GM12878 (cell line): ENCODE measurements around the gene ACTMAP. TPM values are rescaled to one million over a fixed set of nuclear protein-coding genes. Genes with fewer than 3 reads are reported as not detected.

Experiments
- ATAC-seq: fragments of 200-7000 bp; cut with Tn5 transposase; 3 replicates; pipeline ENCODE4 v1.9.1; 2020; ENCODE audit warnings: mild to moderate bottlenecking, moderate library complexity
- BruUV-seq: library from RNA; stranded (reverse); fragments of 400-500 nt; replicated peaks from 2 replicates; lab custom pipeline; 2021; lab: Mats Ljungman, UMichigan
- CTCF ChIA-PET: fragments of 300-600 bp; sonication (Branson Sonifier 250); formaldehyde crosslinking; extraction: SDS; loops from one replicate; lab custom pipeline; 2021; ENCODE audit warnings: inconsistent platforms; lab: Yijun Ruan, JAX
- POLR2A ChIA-PET: fragments of 350-600 bp; formaldehyde crosslinking; extraction: SDS; loops from one replicate; lab custom pipeline; 2021; ENCODE audit warnings: inconsistent platforms; lab: Charles Lee
- RAD21 ChIA-PET: fragments of 300-600 bp; sonication (Branson Sonifier 250); formaldehyde crosslinking; loops from one replicate; lab custom pipeline; 2023; ENCODE audit warnings: antibody characterized with exemption; ENCODE audit not compliant: unreplicated experiment; lab: Charles Lee
- SMC1A ChIA-PET: fragments of 300-600 bp; sonication (Branson Sonifier 250); formaldehyde crosslinking; loops from one replicate; lab custom pipeline; 2023; ENCODE audit not compliant: unreplicated experiment, uncharacterized antibody; lab: Charles Lee
- DNase-seq: peaks from one replicate; pipeline ENCODE4 v3.0.0-alpha.2; 2011; ENCODE audit warnings: low read depth, low spot score
- FAIRE-seq: peaks from 3 replicates; lab custom pipeline; 2011; peaks lifted over from hg19 to GRCh38; lab: Jason Lieb, UNC
- H2AFZ ChIP-seq: 2 replicates; pipeline ENCODE4 v1.6.0; 2011; ENCODE audit warnings: low read depth, low read length, control low read depth; ENCODE audit not compliant: control insufficient read depth
- H3K27ac ChIP-seq: 2 replicates; pipeline ENCODE4 v1.5.1; 2011; ENCODE audit warnings: control low read depth; ENCODE audit not compliant: control insufficient read depth, insufficient read depth
- H3K27me3 ChIP-seq, 2 experiments: replicated peaks in 1 of 2; 2 replicates each; pipeline versions ENCODE4 v1.6.0 to v1.6.1; 2011; ENCODE audit warnings: low read length in 1 of 2; ENCODE audit not compliant: control insufficient read depth in 2 of 2, insufficient read depth in 2 of 2
- H3K36me3 ChIP-seq, 2 experiments: 2 replicates each; pipeline ENCODE4 v1.5.1; 2011; ENCODE audit warnings: low read length in 1 of 2; ENCODE audit not compliant: control insufficient read depth in 2 of 2, insufficient read depth in 2 of 2
- H3K4me1 ChIP-seq: 2 replicates; pipeline ENCODE4 v1.6.1; 2011; ENCODE audit warnings: mild to moderate bottlenecking, low read length, moderate library complexity, mixed read lengths; ENCODE audit not compliant: control insufficient read depth, insufficient read depth
- H3K4me2 ChIP-seq: 2 replicates; pipeline ENCODE4 v1.6.0; 2011; ENCODE audit warnings: control low read depth; ENCODE audit not compliant: control insufficient read depth, insufficient read depth
- H3K4me3 ChIP-seq: fragments of 200-600 bp; sonication (generic); 2 replicates; pipeline ENCODE4 v1.5.1; 2016
- H3K79me2 ChIP-seq: 2 replicates; pipeline ENCODE4 v1.6.0; 2011; ENCODE audit warnings: low read length; ENCODE audit not compliant: control insufficient read depth, insufficient read depth
- H3K9ac ChIP-seq: 2 replicates; pipeline ENCODE4 v1.8.0; 2011; ENCODE audit warnings: low read length, control low read depth, mixed read lengths; ENCODE audit not compliant: control insufficient read depth, insufficient read depth
- H3K9me3 ChIP-seq: replicated peaks from 3 replicates; pipeline ENCODE4 v1.5.1; 2011; ENCODE audit warnings: mild to moderate bottlenecking, low read length; ENCODE audit not compliant: control insufficient read depth, insufficient read depth
- H4K20me1 ChIP-seq: 2 replicates; pipeline ENCODE4 v1.6.0; 2011; ENCODE audit not compliant: control insufficient read depth, insufficient read depth
- DPF2 ChIP-seq: fragments of 450-650 bp; IDR thresholded peaks from 2 replicates; pipeline ENCODE4 v1.6.1; 2017; ENCODE audit warnings: mild to moderate bottlenecking
- SP1 ChIP-seq: IDR thresholded peaks from one replicate; pipeline ENCODE4 v1.6.1; 2011; ENCODE audit warnings: low read depth, low read length
- SPI1 ChIP-seq: IDR thresholded peaks from 2 replicates; pipeline ENCODE4 v1.6.1; 2011; ENCODE audit warnings: low read depth, mild to moderate bottlenecking, low read length, moderate library complexity, borderline replicate concordance; ENCODE audit not compliant: insufficient read depth
- SUPT20H ChIP-seq: IDR thresholded peaks from 2 replicates; pipeline ENCODE4 v1.6.1; 2011; ENCODE audit warnings: low read depth, mild to moderate bottlenecking, low read length, moderate library complexity, borderline replicate concordance; ENCODE audit not compliant: control insufficient read depth
- WGBS: methylation state at CpG from one replicate; pipeline ENCODE4 v1.1.6; 2016; ENCODE audit warnings: low lambda C conversion rate; ENCODE audit not compliant: insufficient replicate concordance, insufficient coverage; ENCODE audit errors: missing lambda C conversion rate; 5-methylcytosine and 5-hydroxymethylcytosine counted together
- in situ Hi-C: fragments of 300-500 bp; cut with MboI; formaldehyde crosslinking; loops from 9 replicates; pipeline ENCODE4 v1.14.3; 2018; ENCODE audit warnings: mixed read lengths
- intact Hi-C: fragments of 100-400 bp; cut with micrococcal nuclease; formaldehyde crosslinking; loops from one replicate; pipeline ENCODE4 v1.14.2; 2022; ENCODE audit not compliant: unreplicated experiment
- polyA plus RNA-seq, 11 experiments: library from polyadenylated mRNA; depleted of rRNA in 4 of 11; unstranded in 6 of 11; stranded (reverse) in 5 of 11; fragments of >200 nt; fragmentation: Nextera tagmentation in 4 of 11; fragmentation: Illumina TruSeq in 1 of 11; extraction: Ambion mirVana in 4 of 11; extraction: Trizol in 1 of 11; gene quantifications; 1 replicate in 1 of 11; 2 replicates in 10 of 11; pipeline versions ENCODE4 v1.2.1 to v1.2.3, GENCODE V29; 2011 to 2016; ENCODE audit warnings: inconsistent platforms in 2 of 11, missing spikeins in 2 of 11, low read depth in 1 of 11
- total RNA-seq, 4 experiments: library from RNA; depleted of rRNA in 3 of 4; stranded (reverse); fragments of >200 nt in 3 of 4; fragmentation: Illumina TruSeq in 1 of 4; extraction: Trizol in 1 of 4; gene quantifications; 2 replicates each; pipeline versions ENCODE4 v1.2.1 to v1.2.3, GENCODE V29; 2013 to 2021
- TF ChIP-seq, protein P1 (sequence below): IDR thresholded peaks from 2 replicates; pipeline ENCODE4 v1.6.1; 2012; ENCODE audit warnings: improper control_type of control experiment, low read depth, low read length; ENCODE audit not compliant: insufficient replicate concordance
- TF ChIP-seq, protein P2 (sequence below): fragments of 450-650 bp; IDR thresholded peaks from 2 replicates; pipeline ENCODE4 v1.6.1; 2017; ENCODE audit warnings: low read depth, mild to moderate bottlenecking, moderate library complexity

The ACTMAP gene
- total and polyA plus RNA-seq, 10 of the 15 experiments (the other 5 are each of a cell fraction or from before 2014, with no cell fraction given), result 3.0 to 26.2 (median 11.1) TPM

DNA sequence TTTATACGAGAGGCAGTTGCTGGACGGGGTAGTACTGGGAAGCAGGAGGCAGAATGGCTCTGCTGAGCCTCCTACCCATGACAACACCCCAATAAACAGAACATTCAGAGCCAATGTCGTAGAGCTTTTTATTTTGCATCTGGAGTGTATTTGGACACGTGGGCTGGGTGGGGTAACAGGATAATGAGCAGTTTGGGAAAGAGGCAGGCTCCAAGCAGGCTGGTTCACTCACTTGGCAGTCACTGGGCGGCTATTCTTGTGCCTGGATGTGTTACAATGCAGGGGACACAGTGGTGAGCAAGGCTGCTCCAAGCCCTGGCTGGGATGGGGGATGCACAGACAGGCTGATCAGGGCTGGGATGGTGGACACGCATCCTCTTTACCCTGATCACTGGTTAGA, 9.5 kb downstream of the ACTMAP start:
- 51% methylated on average over 6 of the region's 6 CpGs for WGBS
- no peaks in the 10 kb centered on the region for H3K79me2 ChIP-seq
- no peaks in the 10 kb centered on the region for H3K4me1 ChIP-seq
- DNase-seq, result no peak
- BruUV-seq, result no TSS peak
- CTCF ChIA-PET, result no interaction called here
- no peak overlapping the region for H3K4me2 ChIP-seq
- H3K36me3 ChIP-seq, result peaks cover 0 to 1% of the 10 kb centered on the region in 2 experiments; a peak in 3 of 4 replicates
- in situ Hi-C loops (no loop called here), intact Hi-C loops (no loop called here)
- POLR2A ChIA-PET, result no interaction called here
- SMC1A ChIA-PET, result no interaction called here
- H3K4me3 ChIP-seq, result no peak overlapping the region
- H3K9ac ChIP-seq, result no peak overlapping the region
- no peaks in the 10 kb centered on the region for H3K9me3 ChIP-seq
- no peaks in the 10 kb centered on the region for H3K27me3 ChIP-seq
- ATAC-seq, result no peak
- H3K27ac ChIP-seq, result no peak overlapping the region
- H4K20me1 ChIP-seq, result no peaks in the 10 kb centered on the region
- no peak for FAIRE-seq
- TF ChIP-seq DPF2 (no peak), SP1 (no peak), SUPT20H (no peak), SPI1 (no peak)
- TF ChIP-seq, protein P1, sequence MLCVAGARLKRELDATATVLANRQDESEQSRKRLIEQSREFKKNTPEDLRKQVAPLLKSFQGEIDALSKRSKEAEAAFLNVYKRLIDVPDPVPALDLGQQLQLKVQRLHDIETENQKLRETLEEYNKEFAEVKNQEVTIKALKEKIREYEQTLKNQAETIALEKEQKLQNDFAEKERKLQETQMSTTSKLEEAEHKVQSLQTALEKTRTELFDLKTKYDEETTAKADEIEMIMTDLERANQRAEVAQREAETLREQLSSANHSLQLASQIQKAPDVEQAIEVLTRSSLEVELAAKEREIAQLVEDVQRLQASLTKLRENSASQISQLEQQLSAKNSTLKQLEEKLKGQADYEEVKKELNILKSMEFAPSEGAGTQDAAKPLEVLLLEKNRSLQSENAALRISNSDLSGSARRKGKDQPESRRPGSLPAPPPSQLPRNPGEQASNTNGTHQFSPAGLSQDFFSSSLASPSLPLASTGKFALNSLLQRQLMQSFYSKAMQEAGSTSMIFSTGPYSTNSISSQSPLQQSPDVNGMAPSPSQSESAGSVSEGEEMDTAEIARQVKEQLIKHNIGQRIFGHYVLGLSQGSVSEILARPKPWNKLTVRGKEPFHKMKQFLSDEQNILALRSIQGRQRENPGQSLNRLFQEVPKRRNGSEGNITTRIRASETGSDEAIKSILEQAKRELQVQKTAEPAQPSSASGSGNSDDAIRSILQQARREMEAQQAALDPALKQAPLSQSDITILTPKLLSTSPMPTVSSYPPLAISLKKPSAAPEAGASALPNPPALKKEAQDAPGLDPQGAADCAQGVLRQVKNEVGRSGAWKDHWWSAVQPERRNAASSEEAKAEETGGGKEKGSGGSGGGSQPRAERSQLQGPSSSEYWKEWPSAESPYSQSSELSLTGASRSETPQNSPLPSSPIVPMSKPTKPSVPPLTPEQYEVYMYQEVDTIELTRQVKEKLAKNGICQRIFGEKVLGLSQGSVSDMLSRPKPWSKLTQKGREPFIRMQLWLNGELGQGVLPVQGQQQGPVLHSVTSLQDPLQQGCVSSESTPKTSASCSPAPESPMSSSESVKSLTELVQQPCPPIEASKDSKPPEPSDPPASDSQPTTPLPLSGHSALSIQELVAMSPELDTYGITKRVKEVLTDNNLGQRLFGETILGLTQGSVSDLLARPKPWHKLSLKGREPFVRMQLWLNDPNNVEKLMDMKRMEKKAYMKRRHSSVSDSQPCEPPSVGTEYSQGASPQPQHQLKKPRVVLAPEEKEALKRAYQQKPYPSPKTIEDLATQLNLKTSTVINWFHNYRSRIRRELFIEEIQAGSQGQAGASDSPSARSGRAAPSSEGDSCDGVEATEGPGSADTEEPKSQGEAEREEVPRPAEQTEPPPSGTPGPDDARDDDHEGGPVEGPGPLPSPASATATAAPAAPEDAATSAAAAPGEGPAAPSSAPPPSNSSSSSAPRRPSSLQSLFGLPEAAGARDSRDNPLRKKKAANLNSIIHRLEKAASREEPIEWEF, result no peak
- TF ChIP-seq, protein P2, sequence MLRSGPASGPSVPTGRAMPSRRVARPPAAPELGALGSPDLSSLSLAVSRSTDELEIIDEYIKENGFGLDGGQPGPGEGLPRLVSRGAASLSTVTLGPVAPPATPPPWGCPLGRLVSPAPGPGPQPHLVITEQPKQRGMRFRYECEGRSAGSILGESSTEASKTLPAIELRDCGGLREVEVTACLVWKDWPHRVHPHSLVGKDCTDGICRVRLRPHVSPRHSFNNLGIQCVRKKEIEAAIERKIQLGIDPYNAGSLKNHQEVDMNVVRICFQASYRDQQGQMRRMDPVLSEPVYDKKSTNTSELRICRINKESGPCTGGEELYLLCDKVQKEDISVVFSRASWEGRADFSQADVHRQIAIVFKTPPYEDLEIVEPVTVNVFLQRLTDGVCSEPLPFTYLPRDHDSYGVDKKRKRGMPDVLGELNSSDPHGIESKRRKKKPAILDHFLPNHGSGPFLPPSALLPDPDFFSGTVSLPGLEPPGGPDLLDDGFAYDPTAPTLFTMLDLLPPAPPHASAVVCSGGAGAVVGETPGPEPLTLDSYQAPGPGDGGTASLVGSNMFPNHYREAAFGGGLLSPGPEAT, result no peak
- no peak overlapping the region for H2AFZ ChIP-seq
- RAD21 ChIA-PET, result no interaction called here
